ENCODE measurements around the gene KIF13A.

- no peak for TF ChIP-seq CTCF (conservative IDR thresholded peaks at IDR 0.05)
- no peak for TF ChIP-seq EZH2 (IDR thresholded peaks at IDR 0.05; ENCODE audit: low read depth)
Measured at GRCh38 chr6:17842014-17842776, 145.2 kb downstream of the KIF13A start.
